Astrocyte of the cerebellum (primary cell): ENCODE results near the gene PPARA.

Source experiments
- DNase-seq: peaks from one replicate; pipeline ENCODE4 v3.0.0-alpha.2; 2011; ENCODE audit warnings: low read depth
- H3K4me3 ChIP-seq: 2 replicates; pipeline ENCODE4 v1.5.1; 2011; ENCODE audit warnings: mild to moderate bottlenecking, low read depth, low read length, moderate library complexity
- CTCF ChIP-seq: IDR thresholded peaks from 2 replicates; pipeline ENCODE4 v1.5.1; 2012; ENCODE audit warnings: low read length, low read depth, moderate library complexity, mild to moderate bottlenecking; ENCODE audit errors: missing control alignments
- in situ Hi-C: cut with HindIII; loops from 2 replicates; pipeline ENCODE4 v1.10.0; 2017; ENCODE audit warnings: low sequenced_read_pairs

The PPARA gene

GRCh38 chr22:46245511-46245910 is 95.2 kb downstream of the PPARA start:
- DNase-seq: no peak
- in situ Hi-C loops: no loop called here
- TF ChIP-seq CTCF: no peak

GRCh38 chr22:46246178-46246577 is 95.9 kb downstream of the PPARA start:
- H3K4me3 ChIP-seq: no peak overlapping the region
- no peak for DNase-seq
- no peak for TF ChIP-seq CTCF
- in situ Hi-C loops: no loop called here

More at GRCh38 chr22:46245511-46245910, 95.2 kb downstream of the PPARA start:
- no peak overlapping the region for H3K4me3 ChIP-seq

GRCh38 chr22:46247443-46247975 is 97.2 kb downstream of the PPARA start:
- no peak for TF ChIP-seq CTCF
- H3K4me3 ChIP-seq: no peak overlapping the region
- in situ Hi-C loops: no loop called here
- no peak for DNase-seq

GRCh38 chr22:46250035-46250782 is 99.9 kb downstream of the PPARA start, which contains the start of gene CDPF1:
Gene CDPF1, minus strand, starts transcription at chr22:46250293. Its CDS starts 2,009 bp downstream, at chr22:46248284.
- TF ChIP-seq CTCF: no peak
- DNase-seq: peak; percentile 18
- H3K4me3 ChIP-seq: peak within 1 kb of the TSS; percentile 79
- in situ Hi-C loops: no loop called here

GRCh38 chr22:46250783-46251125 is 100.4 kb downstream of the PPARA start:
- peak overlapping the region; percentile 79 for H3K4me3 ChIP-seq
- in situ Hi-C loops: no loop called here
- DNase-seq: no peak
- no peak for TF ChIP-seq CTCF

- TF ChIP-seq CTCF: no peak
- H3K4me3 ChIP-seq: peak overlapping the region; percentile 79
- no peak for DNase-seq
- in situ Hi-C loops: no loop called here
These were observed 100.9 kb downstream of the PPARA start for GRCh38 chr22:46251266-46251665.
